ENCODE results near the gene ZNF232.
"Not testable (repeated sequence)": the region's sequence is repeated elsewhere in the genome, so short reads cannot be mapped to it uniquely, and the experiment has no call there.

Gene ZNF232

GRCh38 chr17:5129770-5130169 lies 18.1 kb upstream of the ZNF232 start:
- DNase-seq (ENCODE audit: low read depth) = not testable (repeated sequence)

DNA sequence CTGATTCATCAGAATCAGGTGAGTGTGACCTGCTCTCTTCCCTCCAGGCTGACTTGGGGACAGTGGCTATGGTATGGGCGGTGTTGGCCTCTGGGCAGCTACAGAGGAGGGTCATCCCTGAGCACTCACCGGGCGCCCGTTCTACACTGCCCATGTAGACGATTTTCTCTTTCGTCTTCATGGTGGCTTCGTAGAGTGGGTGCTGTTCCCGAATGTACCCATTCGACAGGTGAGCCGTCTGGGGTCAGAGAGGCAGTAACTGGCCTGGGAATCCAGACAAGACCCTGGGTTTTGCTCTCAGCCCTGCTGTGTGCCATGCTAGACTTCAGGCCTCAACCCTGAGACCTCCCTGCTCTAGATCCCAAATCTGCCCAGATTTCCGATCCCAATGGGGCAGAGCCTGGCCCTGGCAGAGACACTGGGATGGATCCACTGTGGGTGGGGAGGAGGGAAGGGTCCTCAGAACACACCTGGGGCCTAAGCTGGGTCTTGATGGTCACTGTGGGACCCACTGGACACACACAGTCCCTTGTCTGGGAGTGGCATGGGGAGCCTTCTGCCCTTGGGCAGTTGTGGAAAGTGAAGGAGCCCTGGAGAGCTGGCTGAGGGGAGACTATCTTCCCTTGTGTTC lies 17.3 kb upstream of the ZNF232 start:
- DNase-seq (ENCODE audit: low read depth) = no peak

DNA sequence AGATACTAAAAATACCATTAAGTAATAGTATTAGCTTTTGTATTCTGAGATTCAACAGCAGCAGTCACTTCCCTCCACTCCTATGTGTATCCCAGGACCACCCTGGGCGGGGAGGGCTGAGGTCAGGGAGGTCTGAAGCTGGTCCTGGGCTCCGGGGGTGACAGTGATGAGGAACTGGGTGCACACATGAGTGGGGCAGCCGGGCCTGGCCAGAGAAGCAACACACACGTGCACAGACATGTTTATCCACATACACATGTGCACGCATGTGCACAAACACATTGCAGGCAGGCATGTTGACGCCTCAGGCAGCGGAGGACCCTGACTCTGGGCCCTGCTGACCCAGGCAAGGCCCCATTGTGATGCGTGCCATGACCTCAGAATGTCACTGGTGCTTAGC lies 16.7 kb upstream of the ZNF232 start:
- not testable (repeated sequence) for DNase-seq (ENCODE audit: low read depth)

GRCh38 chr17:5127910-5128309 lies 16.2 kb upstream of the ZNF232 start:
- no peak for DNase-seq (ENCODE audit: low read depth)

DNA sequence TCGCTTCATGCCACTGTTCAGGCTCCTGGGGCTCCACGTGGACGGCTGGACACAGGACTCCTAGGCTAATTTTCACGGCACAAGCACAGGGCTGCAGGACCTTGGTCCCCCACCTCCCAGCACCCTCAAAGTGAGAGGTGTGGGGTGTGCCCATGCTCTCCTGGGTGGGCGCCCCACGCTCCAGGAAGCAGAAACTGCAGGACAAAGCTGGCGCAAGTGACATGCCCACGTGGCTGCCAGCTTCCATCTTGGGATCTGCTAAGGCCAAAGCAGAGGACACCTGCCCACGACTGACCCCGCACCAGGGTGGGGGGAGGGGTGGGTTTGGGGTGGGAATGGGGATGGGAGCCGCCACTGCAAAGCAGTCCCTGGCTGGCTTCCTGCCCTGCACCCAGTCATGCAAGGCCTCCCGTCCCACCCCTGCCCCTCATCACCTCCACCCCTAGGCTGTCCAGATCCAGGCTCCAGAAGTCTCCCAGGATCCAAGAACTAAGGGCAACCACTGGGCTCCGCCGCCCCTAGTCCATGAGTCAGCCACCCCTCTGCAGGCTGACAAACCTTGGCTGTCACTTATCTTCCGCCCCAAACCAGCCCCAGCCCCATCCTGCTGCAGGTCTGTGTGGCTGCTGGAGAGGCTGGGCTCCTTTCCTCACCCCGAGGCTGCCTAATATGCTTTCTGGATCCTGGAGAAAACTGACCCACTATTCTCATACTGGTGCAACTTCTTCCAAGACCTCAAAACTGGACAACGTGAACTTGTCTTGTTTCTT lies 15.2 kb upstream of the ZNF232 start:
- no peak for DNase-seq (ENCODE audit: low read depth)

DNA sequence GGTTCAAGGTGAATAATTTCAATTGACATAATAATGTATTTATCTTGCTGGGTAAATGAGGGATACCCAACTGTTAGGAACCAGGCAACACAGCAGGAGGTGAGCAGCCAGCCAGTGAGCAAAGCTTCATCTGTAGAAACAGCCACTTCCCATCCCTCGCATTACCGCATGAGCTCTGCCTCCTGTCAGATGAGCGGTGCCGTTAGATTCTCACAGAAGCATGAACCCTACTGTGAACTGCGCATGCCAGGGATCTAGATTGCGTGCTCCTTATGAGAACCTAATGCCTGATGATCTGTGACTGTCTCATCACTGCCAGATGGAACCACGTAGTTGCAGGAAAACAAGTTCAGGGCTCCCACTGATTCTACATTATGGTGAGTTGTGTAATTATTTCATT lies 13.2 kb upstream of the ZNF232 start:
- DNase-seq (ENCODE audit: low read depth) = not testable (repeated sequence)

DNA sequence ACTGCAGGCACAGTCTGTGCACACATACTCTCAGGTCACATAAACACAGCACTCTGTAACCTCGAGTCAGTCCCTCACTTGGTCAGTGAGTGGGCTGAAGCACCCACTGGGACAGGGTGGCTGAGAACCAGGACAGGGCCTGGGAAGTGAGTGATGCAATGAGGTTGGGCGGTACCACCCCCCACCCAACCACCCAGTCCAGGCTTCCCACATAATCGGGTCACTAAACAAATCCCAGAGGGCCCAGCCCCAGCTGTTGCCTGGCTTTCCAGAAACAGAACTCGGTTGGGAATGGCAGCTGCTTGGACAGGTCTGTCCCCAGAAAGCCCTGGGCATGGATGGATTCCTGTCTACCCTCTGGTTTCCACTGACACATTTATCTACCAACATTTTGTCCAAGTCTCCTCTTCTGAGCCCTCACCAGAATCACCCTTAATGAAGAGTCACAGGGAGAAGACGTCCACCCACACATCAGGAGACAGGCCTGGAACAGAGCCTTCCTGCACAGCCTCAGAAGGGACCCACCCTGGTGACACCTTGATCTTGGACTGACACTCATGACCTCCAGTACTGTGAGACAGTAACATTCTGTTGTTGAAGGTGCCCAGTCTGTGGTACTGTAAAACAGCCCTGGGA lies 12.6 kb upstream of the ZNF232 start:
- DNase-seq (ENCODE audit: low read depth) = not testable (repeated sequence)

GRCh38 chr17:5123343-5124124 lies 11.9 kb upstream of the ZNF232 start:
- DNase-seq (ENCODE audit: low read depth) = no peak

- DNase-seq (ENCODE audit: low read depth) = no peak
Observed at GRCh38 chr17:5122586-5123342, 11.1 kb upstream of the ZNF232 start.

DNA sequence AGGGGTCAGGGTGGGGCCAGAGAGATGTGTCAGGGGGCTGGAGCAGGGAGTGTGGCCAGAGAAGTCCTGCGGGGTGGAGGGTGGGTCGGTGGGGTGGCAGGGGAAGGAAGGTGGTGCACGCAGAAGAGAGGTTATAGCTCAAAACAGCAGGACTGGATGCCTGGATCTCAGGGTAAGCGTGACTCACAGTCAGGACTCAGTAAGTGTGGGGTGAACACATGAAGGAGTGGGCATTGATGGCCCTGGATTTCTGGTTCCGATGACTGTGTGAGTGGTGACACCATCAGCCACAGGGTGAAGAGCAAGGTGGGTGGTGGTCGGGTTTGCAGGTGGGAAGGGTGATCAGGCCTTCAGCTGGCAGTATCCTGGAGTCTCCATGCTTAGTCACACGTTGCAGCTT lies 10.4 kb upstream of the ZNF232 start:
- not testable (repeated sequence) for DNase-seq (ENCODE audit: low read depth)

GRCh38 chr17:5121186-5121841 lies 9.6 kb upstream of the ZNF232 start:
- no peak for DNase-seq (ENCODE audit: low read depth)

- DNase-seq (ENCODE audit: low read depth) = not testable (repeated sequence)
Observed at GRCh38 chr17:5120436-5121185, 8.9 kb upstream of the ZNF232 start.

GRCh38 chr17:5120036-5120435 lies 8.4 kb upstream of the ZNF232 start:
- DNase-seq (ENCODE audit: low read depth) = no peak

DNA sequence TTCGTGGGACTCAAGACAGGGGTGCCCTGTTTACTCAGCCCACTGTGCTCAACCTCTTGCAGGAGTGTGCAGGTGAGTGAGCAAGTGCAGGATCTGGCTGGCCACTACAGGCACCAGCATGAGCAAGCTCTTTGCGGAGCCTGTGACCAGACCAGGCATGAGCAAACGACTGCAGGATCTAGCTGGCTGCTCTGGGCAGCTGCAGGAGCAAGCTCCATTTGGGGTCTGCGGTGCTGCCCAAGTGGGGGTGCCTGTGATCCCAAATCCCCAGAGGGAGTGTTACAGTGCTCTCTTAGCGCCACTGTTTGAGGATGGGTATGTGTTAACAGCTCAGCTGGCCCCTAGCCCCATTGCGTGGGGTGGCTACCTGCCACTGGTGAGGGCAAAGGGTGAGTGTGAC lies 6.5 kb upstream of the ZNF232 start:
- no peak for DNase-seq (ENCODE audit: low read depth)

DNA sequence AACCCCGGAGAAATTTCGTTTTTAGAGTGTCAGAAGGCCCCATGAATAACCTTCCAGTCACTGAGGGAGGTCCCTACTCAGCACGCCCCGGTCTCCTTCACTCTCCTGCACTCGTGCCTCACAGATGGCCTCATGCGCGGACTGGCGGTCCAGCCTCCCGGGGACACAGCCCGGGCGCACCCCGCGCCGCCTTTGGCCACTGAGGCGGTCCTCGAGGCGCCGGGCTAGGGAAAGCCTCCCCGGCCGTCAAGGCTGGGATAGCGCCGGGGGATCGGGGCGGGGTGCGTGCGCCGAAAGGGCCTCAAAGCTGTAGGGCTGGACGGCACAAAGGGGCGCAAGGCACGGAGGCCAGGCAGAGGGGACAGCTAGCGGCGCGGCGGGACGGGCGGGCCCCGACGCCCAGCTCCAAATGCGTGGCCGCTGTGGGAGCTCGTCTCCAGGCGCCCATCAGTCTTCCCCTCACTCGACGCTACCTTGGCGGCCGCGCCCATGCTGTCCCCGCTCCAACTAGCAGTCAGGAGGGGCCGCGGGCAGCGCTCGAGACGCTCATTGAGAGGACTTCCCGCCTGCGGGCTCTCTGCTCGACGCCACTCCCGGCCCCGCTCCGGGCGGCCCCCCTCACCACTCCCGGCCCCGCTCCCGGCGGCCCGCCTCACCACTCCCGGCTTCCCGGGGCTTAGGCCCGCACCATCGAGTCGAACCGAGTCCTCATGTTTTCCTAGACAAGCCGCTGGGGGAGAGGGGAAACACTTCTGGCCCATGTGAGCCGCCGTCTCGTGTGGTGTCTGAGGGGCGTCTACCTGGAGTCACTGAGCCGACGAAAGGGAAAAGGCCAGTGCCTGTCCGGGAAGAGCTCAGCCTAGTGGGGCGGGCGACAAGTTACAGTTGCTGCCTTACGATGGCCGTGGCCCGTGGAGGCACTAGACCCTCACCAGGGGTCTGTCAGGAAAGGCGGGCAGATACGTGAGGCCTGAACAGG lies 4.3 kb upstream of the ZNF232 start, which contains the start of gene USP6:
Gene USP6 (plus strand): TSS at position 360 of the 979 bp plus-strand sequence. CDS start 14,336 bp downstream, outside the sequence.
- DNase-seq (ENCODE audit: low read depth) = no peak

GRCh38 chr17:5110816-5111215 lies 862 bp downstream of the ZNF232 start:
- DNase-seq (ENCODE audit: low read depth) = no peak

DNA sequence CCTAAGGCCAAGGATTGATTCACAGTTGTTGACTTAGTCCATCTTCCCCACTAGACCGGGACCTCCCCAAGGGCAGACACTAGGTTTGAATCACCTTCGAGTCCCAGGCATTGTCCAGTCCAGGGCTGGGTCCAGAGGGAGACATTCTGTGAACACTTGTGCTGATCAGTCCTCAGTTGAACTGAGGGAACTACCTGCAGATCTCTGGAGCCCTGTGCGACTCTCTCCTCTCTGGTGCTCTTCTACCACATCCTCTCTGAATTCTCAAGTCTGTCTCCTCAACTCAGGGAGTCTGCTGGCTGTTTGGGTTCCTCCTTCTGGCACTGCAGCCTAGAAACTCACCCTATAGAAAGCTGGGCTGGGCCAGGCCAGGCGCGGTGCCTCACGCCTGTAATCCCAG lies 10.8 kb downstream of the ZNF232 start:
- DNase-seq (ENCODE audit: low read depth) = no peak

GRCh38 chr17:5099271-5099670 lies 12.4 kb downstream of the ZNF232 start:
- DNase-seq (ENCODE audit: low read depth) = no peak
